Tibial nerve (tissue), 4 donors: ENCODE data around the gene SEPTIN11.

Experiments
- CTCF ChIP-seq, 5 experiments: fragments of 200-600 bp in 3 of 5; fragments of 450-650 bp in 2 of 5; sonication (generic) in 3 of 5; IDR thresholded peaks; one replicate each; pipeline ENCODE4 v1.5.1; 2016 to 2019; ENCODE audit warnings: antibody characterized with exemption in 5 of 5, mild to moderate bottlenecking in 3 of 5, moderate library complexity in 2 of 5
- EP300 ChIP-seq, 2 donors: sonication (generic); formaldehyde crosslinking; IDR thresholded peaks; one replicate each; pipeline ENCODE4 v1.6.1; 2017; ENCODE audit warnings: antibody characterized with exemption in 2 of 2, mild to moderate bottlenecking in 1 of 2

- TF ChIP-seq CTCF (IDR thresholded peaks at IDR 0.05) (no peak), EP300 (IDR thresholded peaks at IDR 0.05) (no peak)
Measured at GRCh38 chr4:76957004-76957738, 7.6 kb downstream of the SEPTIN11 start.
